ENCODE results near the gene ENPP1.

The ENPP1 gene

DNA sequence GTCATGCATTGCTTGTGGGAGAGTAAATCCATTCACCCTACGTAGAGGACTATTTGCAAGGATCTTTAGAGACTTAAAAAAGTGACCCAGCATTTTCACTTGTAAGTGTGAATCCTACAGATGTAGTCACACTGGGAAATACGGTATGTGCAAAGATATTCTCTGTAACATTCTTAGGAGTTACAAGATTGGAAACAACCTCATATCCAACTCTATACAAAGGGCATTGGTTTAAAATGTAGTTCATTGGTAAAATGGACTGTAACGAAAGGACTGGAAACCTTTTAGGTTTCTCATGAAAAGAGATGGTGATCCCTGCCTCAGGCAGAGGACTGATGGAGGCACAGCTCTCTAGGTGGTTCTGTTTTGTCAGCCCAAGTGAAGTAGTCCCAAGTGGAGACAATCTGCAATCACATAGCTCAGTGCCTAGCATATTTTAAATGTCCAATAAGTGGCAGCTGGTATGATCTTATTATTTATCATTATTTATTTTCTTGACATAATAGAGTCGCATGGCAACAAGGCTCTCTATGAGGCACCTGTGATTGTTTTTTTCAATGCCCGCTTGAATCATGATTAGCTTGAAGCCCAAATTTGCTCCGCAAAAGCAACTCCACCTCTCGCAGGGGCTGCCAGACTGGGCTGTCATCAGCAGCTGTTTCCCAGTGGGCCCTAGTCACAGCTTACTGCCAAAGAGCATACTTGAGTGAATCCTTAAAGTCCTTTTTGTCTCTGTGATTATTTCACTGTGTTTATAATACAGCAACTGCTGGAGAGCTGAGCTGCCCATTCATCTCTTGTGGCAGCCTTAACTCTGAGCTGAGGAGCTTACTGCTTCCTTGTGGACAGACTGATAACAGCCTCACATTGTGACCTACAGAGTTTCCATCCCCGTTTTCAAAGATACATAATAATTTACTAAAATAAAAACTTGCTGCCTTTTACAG, 19.8 kb upstream of the ENPP1 start:
- DNase-seq: no peak

- no peak for DNase-seq
These were observed 18.6 kb upstream of the ENPP1 start for GRCh38 chr6:131789219-131789618.

GRCh38 chr6:131791476-131791875, 16.3 kb upstream of the ENPP1 start:
- no peak for DNase-seq

- DNase-seq: no peak
These were observed 15.7 kb upstream of the ENPP1 start for GRCh38 chr6:131792091-131792496.

DNA sequence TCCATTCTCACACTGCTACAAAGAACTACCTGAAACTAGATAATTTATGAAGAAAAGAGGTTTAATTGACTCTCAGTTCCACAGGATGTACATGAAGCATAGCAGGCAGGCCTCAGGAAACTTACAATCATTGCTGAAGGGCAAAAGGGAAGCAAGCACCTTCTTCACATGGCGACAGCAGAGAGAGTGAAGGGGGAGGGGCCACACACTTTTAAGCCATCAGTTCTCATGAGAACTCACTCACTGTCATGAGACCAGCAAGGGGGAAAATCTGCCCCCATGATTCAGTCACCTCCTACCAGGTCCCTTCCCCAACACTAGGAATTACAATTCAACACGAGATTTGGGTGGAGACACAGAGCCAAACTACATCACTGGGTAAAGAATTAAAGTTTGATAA, 12.5 kb upstream of the ENPP1 start:
- no peak for DNase-seq

DNA sequence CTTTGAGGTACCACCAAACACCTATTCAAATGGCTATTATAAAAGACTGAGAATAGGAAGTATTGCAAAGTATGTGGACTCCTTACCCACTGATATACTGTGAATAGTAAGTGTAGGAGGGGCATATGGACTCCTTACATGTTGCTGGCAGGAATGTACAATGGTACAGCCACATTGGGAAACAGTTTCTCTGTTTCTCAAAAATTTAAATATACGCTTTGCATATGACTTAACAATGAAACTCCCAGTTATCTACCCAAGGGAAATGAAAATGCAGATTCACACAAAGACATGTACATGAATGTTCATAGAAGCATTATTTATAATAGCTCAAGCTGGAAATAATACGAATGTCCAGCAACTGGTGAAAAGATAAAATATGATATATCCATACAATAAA, 5.5 kb upstream of the ENPP1 start:
- DNase-seq: no peak

DNA sequence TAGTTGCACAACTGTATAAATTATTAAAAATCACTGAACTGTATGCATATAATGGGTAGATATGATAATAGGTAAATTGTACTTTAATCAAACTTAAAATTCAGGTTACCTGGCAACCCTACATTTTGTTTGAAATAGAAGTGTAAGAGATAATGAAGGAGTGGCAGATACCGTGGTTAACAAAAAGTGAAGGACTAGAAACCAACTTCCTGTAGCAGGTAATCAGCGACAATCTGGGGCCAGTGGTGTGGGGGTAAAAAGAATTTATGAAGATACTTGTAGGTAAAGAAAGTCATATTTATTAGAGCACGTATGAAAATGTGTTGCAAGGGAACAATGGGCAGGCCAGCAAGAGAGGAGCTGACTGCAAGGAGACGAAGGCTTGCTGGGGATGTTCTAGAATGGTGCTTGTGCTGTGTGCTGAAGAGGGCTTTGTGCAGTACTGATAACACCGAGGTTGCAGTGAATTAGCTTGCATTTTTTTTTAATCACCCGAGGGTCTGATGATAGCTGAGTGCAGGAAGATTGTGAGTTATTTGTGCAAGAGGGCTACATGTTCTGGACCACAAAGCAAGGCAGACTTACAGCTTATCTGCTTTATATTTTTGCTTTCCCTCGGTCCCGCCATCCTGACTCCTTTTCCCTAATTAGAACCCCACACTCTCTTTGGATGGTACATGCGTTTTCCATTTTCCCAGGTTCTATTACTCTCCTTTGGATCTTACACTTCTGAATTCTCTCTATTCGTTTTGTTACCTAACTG, 4.6 kb upstream of the ENPP1 start:
- DNase-seq: no peak

- no peak for DNase-seq
These were observed 3.7 kb upstream of the ENPP1 start for GRCh38 chr6:131804131-131804530.

DNA sequence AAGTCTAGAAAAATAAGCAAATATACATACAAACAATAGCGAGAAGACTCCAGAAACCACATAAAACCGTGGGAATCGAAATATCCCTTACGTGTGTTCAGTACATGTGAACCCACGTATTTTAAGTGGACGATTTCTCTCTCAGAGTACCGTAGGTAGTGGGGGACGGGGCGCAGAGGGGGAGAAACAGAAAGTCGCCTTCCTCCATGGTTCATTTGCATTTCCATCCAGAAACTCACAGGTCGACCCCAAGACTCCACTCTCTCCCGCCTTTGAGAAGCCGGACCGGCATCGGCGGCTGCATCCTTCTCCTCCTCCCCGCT, 538 bp upstream of the ENPP1 start:
- no peak for DNase-seq

GRCh38 chr6:131808460-131809269, 845 bp downstream of the ENPP1 start:
- DNase-seq: no peak

GRCh38 chr6:131811500-131811899, 3.7 kb downstream of the ENPP1 start:
- no peak for DNase-seq

- no peak for DNase-seq
These were observed 6.2 kb downstream of the ENPP1 start for GRCh38 chr6:131813991-131814390.

- DNase-seq: no peak
These were observed 9.0 kb downstream of the ENPP1 start for GRCh38 chr6:131816869-131817268.

GRCh38 chr6:131819572-131820124, 11.8 kb downstream of the ENPP1 start:
- DNase-seq: no peak

DNA sequence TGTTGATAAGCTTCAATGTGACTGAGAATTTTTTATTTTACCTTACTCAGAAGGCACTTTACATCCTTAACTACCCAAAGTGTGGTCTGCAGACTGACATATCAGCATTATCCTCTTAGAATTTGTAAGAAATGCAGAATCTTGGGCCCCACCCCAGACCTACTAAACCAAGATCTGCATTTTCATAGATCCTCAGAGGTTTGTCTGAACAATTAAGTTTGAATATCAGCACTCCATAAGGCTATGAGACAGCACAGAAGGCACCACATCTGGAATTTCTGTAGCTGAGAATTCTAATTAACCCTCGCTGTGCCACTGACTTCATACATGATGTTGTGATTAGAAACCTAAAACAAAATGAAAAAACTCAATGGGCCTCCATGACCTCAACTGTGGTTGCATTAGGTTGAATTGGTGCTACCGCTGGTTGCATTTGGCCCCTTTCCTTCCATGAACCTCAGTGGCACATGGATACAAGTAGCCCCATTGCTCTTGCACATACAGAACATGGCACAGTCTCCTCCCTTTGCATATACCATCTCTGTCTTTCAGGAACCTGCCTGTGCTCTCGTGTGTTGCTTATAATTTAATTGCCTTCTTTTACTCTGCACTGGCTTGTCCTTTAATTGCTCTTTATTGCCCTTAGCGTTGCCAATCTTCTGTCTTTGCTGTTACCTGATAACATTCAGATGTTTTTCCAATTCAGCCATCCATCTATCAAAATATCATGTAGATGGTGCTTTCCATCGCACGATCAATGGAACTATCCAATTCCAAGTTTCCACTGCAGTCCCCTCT, 13.4 kb downstream of the ENPP1 start:
- no peak for DNase-seq

GRCh38 chr6:131822119-131822518, 14.3 kb downstream of the ENPP1 start:
- no peak for DNase-seq

DNA sequence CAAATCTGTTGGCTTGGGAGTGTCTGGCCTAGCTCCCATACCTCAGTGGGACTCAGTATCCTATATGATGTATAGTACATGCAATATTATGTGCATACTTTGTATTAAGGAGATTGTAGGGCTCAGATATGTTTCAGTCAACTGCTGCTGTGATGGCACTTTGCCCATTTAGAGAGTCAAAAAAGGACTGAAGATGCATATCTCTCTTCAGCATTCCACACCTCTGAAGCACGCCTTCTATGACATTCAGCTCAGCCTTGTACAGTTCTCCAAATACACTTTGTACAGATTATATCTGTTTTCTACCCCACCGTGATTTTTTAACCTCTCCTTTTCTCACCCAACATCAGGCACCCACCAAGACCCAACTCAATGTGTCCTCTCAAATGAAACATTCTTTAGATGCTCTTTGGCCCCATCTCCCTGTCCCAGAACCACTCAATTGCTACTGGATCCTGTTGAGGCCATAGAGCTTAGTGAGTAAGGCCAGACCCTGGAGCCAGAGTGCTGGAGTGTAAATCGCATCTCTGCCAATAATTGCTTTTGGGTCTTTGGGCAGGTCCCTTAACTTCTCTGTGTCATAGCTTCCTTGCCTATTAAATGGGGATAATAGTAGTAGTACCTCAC, 15.6 kb downstream of the ENPP1 start:
- no peak for DNase-seq

GRCh38 chr6:131825946-131826345, 18.1 kb downstream of the ENPP1 start:
- no peak for DNase-seq

DNA sequence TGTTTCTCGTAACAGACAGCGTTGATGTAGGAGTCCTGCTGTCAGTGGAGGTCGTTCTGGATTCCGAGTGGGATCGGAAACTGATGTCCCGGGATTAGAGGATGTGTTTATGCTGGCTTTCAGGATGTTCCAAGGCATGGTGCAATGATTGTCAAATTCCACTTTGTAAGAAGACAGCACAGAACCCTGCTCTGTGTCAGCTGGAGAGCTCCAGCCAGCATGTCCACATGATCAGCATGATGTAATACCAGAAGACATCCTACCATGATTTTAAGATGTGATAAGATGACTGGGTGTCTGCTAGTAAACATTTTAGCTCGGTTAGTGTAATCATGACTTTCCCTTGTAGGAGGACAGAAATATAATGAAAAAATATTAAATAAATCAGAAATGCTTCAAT, 20.3 kb downstream of the ENPP1 start:
- no peak for DNase-seq

DNA sequence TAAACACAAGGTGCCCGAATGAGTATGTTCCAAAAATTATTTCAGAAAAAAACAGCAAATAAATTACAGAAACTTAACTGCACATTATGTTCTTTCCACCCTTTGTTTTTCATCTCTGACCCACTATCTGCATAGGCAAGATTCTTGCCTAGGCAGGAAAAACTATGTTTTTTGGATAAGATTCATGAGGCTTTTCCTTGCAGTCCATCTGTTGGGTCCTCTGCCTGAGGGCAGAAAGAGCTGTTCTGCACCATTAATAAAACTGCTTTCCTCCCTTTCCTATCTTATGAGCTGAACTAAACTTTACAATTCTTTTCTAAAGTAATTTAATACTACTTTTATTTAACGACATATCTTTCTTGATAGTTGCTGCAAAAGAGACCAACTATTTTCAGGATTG, 21.1 kb downstream of the ENPP1 start:
- DNase-seq: no peak

DNA sequence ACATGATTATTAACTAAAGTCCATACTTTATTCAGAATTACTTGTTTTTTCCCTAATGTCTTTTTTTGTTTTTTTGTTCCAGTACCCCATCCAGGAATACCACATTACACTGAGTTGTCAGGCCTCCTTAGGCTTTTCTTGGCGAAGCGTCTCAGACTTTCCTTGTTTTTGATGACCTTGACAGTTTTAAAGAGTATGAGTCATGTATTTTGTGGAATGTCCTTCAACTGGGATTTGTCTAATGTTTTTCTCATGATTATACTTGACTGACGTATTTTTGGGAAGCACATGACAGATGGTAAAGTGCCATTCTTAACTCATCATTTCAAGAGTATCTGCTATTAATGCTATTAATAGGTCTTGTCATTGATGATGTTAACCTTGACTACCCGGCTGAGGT, 23.6 kb downstream of the ENPP1 start:
- no peak for DNase-seq

DNA sequence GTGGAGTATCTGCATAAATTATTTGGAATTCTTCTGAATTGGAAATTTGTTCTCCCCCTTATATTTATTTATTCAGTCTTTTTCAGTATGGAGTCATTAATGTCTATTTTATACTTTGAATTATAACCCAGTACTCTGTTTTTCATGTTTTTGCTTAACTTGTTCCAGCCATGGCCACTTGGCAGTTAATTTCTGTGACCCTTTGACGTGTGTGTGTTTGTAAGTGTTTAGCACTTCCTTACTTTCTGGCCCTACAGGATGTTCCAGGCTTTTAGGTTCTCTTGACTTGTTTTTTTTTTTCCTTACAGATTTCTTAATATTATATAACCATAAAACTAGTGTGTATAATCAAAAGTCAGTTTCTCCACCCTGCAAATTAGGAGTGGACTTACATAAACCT, 24.1 kb downstream of the ENPP1 start:
- DNase-seq: no peak
